HepG2 (cell line): Measurements from ENCODE around the gene PLB1. TPM values are rescaled to one million over a fixed set of nuclear protein-coding genes. Genes with fewer than 3 reads are reported as not detected.

Source experiments
- ATAC-seq: fragments of 200-7000 bp; cut with Tn5 transposase; 3 replicates; pipeline ENCODE4 v1.9.1; 2020; ENCODE audit warnings: mild to moderate bottlenecking, moderate library complexity
- BruUV-seq: library from RNA; stranded (reverse); fragments of 400-500 nt; replicated peaks from 2 replicates; lab custom pipeline; 2021; lab: Mats Ljungman, UMichigan
- CTCF ChIA-PET: fragments of 300-600 bp; formaldehyde crosslinking; extraction: SDS; loops from one replicate; lab custom pipeline; 2021; ENCODE audit warnings: low total read pairs, inconsistent platforms, low intra/inter-chr PET ratio; lab: Yijun Ruan, JAX
- POLR2A ChIA-PET: fragments of 350-600 bp; sonication (Branson Sonifier 250); formaldehyde crosslinking; loops from one replicate; lab custom pipeline; 2020; ENCODE audit warnings: antibody characterized with exemption, inconsistent platforms; lab: Yijun Ruan, JAX
- DNase-seq: peaks from one replicate; pipeline ENCODE4 v3.0.0-alpha.2; 2015; ENCODE audit warnings: low spot score
- FAIRE-seq: peaks from 3 replicates; lab custom pipeline; 2011; peaks lifted over from hg19 to GRCh38; lab: Jason Lieb, UNC
- H2AFZ ChIP-seq: one replicate; pipeline ENCODE4 v1.6.1; 2011; ENCODE audit warnings: low read length, inconsistent platforms
- H3K27ac ChIP-seq: fragments of 300-600 bp; 3 replicates; pipeline ENCODE4 v1.8.0; 2011; ENCODE audit warnings: mixed run types, mild to moderate bottlenecking, mixed read lengths, low read length, inconsistent platforms; ENCODE audit not compliant: insufficient read depth; ENCODE audit errors: extremely low read length
- H3K27me3 ChIP-seq, 2 experiments: fragments of 200-600 bp in 1 of 2; 2 replicates in 1 of 2; 3 replicates in 1 of 2; pipeline versions ENCODE4 v1.6.0 to v1.8.0; 2011; ENCODE audit warnings: low read length in 2 of 2, mild to moderate bottlenecking in 2 of 2, moderate library complexity in 2 of 2, inconsistent platforms in 1 of 2; ENCODE audit not compliant: insufficient read depth in 2 of 2, control insufficient read depth in 1 of 2
- H3K36me3 ChIP-seq, 2 experiments: fragments of 200-600 bp in 1 of 2; replicated peaks in 1 of 2; 2 replicates in 1 of 2; 3 replicates in 1 of 2; pipeline versions ENCODE4 v1.5.1 to v1.8.0; 2011; ENCODE audit warnings: low read length in 2 of 2, inconsistent platforms in 1 of 2; ENCODE audit not compliant: insufficient read depth in 2 of 2, control insufficient read depth in 1 of 2
- H3K4me1 ChIP-seq: 2 replicates; pipeline ENCODE4 v1.5.1; 2012; ENCODE audit warnings: low read length, inconsistent platforms; ENCODE audit not compliant: insufficient read depth
- H3K4me2 ChIP-seq: 2 replicates; pipeline ENCODE4 v1.6.0; 2011; ENCODE audit warnings: low read depth, low read length, inconsistent platforms
- H3K4me3 ChIP-seq, 3 experiments: fragments of 200-600 bp in 1 of 3; sonication (generic), shearing (Covaris generic) in 1 of 3; replicated peaks in 1 of 3; 2 replicates each; pipeline ENCODE4 v1.5.1; 2011 to 2016; ENCODE audit warnings: low read length in 3 of 3, inconsistent platforms in 2 of 3, low read depth in 2 of 3, mild to moderate bottlenecking in 2 of 3, control low read depth in 1 of 3, mixed read lengths in 1 of 3; ENCODE audit not compliant: insufficient read depth in 1 of 3
- H3K79me2 ChIP-seq: one replicate; pipeline ENCODE4 v1.6.1; 2011; ENCODE audit warnings: low read length, inconsistent platforms; ENCODE audit not compliant: insufficient read depth
- H3K9ac ChIP-seq: 2 replicates; pipeline ENCODE4 v1.6.0; 2011; ENCODE audit warnings: mild to moderate bottlenecking, low read depth, low read length, inconsistent platforms; ENCODE audit not compliant: insufficient read depth
- H3K9me3 ChIP-seq: 2 replicates; pipeline ENCODE4 v1.5.1; 2012; ENCODE audit warnings: mild to moderate bottlenecking, low read length
- H4K20me1 ChIP-seq: 2 replicates; pipeline ENCODE4 v1.6.0; 2011; ENCODE audit warnings: inconsistent platforms, mild to moderate bottlenecking, low read length, moderate library complexity; ENCODE audit not compliant: insufficient read depth
- ATF6 ChIP-seq: sonication (generic); formaldehyde crosslinking; conservative IDR thresholded peaks from 2 replicates; pipeline ENCODE4 v1.4.0; 2020; ENCODE audit warnings: missing genetic modification reagents
- E2F2 ChIP-seq: sonication (generic); formaldehyde crosslinking; IDR thresholded peaks from 2 replicates; pipeline ENCODE4 v1.4.0; 2020; ENCODE audit warnings: missing genetic modification reagents, borderline replicate concordance
- MAFF ChIP-seq: IDR thresholded peaks from 2 replicates; pipeline ENCODE4 v1.6.1; 2011; ENCODE audit warnings: low read depth, low read length, improper control_type of control experiment
- MAFK ChIP-seq, 2 experiments: IDR thresholded peaks in 1 of 2; conservative IDR thresholded peaks in 1 of 2; 2 replicates each; pipeline ENCODE4 v1.6.1; 2011; ENCODE audit warnings: improper control_type of control experiment in 2 of 2, low read length in 2 of 2
- SNAPC5 ChIP-seq: sonication (generic); formaldehyde crosslinking; IDR thresholded peaks from 2 replicates; pipeline ENCODE4 v1.8.1; 2023; ENCODE audit warnings: mild to moderate bottlenecking, missing genetic modification reagents, borderline replicate concordance
- TFDP1 ChIP-seq: IDR thresholded peaks from 2 replicates; pipeline ENCODE4 v1.6.1; 2016; ENCODE audit warnings: missing compliant biosample characterization, missing genetic modification reagents, borderline replicate concordance
- ZBTB38 ChIP-seq: sonication (generic); formaldehyde crosslinking; IDR thresholded peaks from 2 replicates; pipeline ENCODE4 v1.5.1; 2020; ENCODE audit warnings: mild to moderate bottlenecking, missing genetic modification reagents
- ZNF317 ChIP-seq: sonication (generic); formaldehyde crosslinking; IDR thresholded peaks from 2 replicates; pipeline ENCODE4 v1.5.0; 2020; ENCODE audit warnings: mild to moderate bottlenecking, missing genetic modification reagents
- ZNF749 ChIP-seq: sonication (generic); formaldehyde crosslinking; IDR thresholded peaks from 2 replicates; pipeline ENCODE4 v1.8.0; 2022; ENCODE audit warnings: mild to moderate bottlenecking, missing genetic modification reagents, moderate library complexity, borderline replicate concordance
- WGBS: methylation state at CpG from one replicate; pipeline ENCODE4 v1.1.6; 2017; ENCODE audit warnings: low lambda C conversion rate; 5-methylcytosine and 5-hydroxymethylcytosine counted together
- in situ Hi-C: cut with HindIII; loops from 2 replicates; pipeline ENCODE4 v1.10.0; 2017; ENCODE audit warnings: low pct_unique_long_range_greater_than_20kb; ENCODE audit not compliant: extremely low pct_ligation_motif_present
- intact Hi-C: fragments of 100-400 bp; cut with micrococcal nuclease; formaldehyde crosslinking; loops from one replicate; pipeline ENCODE4 v1.10.0; 2022; ENCODE audit not compliant: unreplicated experiment
- polyA plus RNA-seq, 8 experiments: library from polyadenylated mRNA; depleted of rRNA in 3 of 8; stranded (reverse) in 7 of 8; unstranded in 1 of 8; fragments of >200 nt; fragmentation: Illumina TruSeq in 4 of 8; extraction: Trizol in 4 of 8; gene quantifications; 2 replicates each; pipeline versions ENCODE4 v1.2.1 to v1.2.3, GENCODE V29; 2011 to 2016; ENCODE audit warnings: low read depth in 4 of 8, missing spikeins in 1 of 8, mixed read lengths in 1 of 8; ENCODE audit not compliant: insufficient read depth in 1 of 8
- total RNA-seq, 5 experiments: library from RNA; depleted of rRNA; stranded (reverse); fragments of >200 nt; fragmentation: Illumina TruSeq; extraction: Trizol; gene quantifications; 2 replicates each; pipeline ENCODE4 v1.2.3, GENCODE V29; 2016; ENCODE audit warnings: low read depth in 1 of 5

The PLB1 gene
- total and polyA plus RNA-seq, 2 of the 13 experiments (the other 11 are each of a cell fraction or from before 2014, with no cell fraction given), result 0.20 to 1.8 TPM

GRCh38 chr2:28556303-28556702 is 60.4 kb downstream of the PLB1 start:
- intact Hi-C loops (no loop called here), in situ Hi-C loops (no loop called here)
- no peak for ATAC-seq
- H3K36me3 ChIP-seq, result no peaks in the 10 kb centered on the region
- H4K20me1 ChIP-seq, result no peaks in the 10 kb centered on the region
- ChIA-PET CTCF (no interaction called here), POLR2A (no interaction called here)
- H2AFZ ChIP-seq, result no peak overlapping the region
- H3K9me3 ChIP-seq, result no peaks in the 10 kb centered on the region
- H3K4me2 ChIP-seq, result no peak overlapping the region
- H3K27ac ChIP-seq, result no peak overlapping the region
- 35% methylated on average over 4 of the region's 4 CpGs for WGBS
- no peak for DNase-seq
- no peak overlapping the region for H3K4me3 ChIP-seq
- TF ChIP-seq MAFK (conservative IDR thresholded peaks at IDR 0.05 in 1 of 2, IDR thresholded peaks at IDR 0.05 in 1 of 2; ENCODE audit: low read length in 2 of 2), result peak; percentile 34 to 61; a peak in 2 of 4 replicates
- no peak for TF ChIP-seq ZNF317 (CRISPR knock-in tag)
- 0 out of 2 replicates have a peak, but pooled peaks have one; percentile 26 for TF ChIP-seq MAFF
- TF ChIP-seq SNAPC5, result no peak
- TF ChIP-seq ZBTB38 (CRISPR knock-in tag), result no peak
- TF ChIP-seq TFDP1 (CRISPR knock-in tag), result no peak
- no peak for TF ChIP-seq ZNF749 (CRISPR knock-in tag)
- no peak for TF ChIP-seq ATF6
- no peak for TF ChIP-seq E2F2
- BruUV-seq, result no TSS peak
- FAIRE-seq, result no peak
- no peaks in the 10 kb centered on the region for H3K27me3 ChIP-seq
- H3K4me1 ChIP-seq, result no peaks in the 10 kb centered on the region
- no peak overlapping the region for H3K9ac ChIP-seq
- no peaks in the 10 kb centered on the region for H3K79me2 ChIP-seq
